ENCODE data around the gene CHD9.

DNA sequence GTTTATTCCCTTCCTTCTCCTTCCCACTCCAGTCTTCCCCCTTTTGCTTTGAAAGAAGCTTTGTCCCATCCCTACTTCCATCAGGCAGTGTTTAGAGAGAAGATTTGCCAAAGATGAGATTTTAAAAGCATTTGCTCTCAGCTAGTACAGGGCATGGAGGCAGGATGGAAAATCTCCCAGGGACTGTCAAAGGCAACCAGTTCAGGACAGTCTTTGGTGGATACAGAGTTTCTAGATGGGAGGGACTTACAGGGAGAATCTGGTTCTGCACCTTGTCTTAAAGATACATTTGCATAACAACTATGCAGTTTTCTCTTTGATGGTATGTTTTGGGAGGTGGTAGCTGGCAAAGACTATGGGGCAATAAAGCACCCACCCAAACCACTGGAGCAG is 26.2 kb downstream of the CHD9 start:
- TF ChIP-seq, protein P1, sequence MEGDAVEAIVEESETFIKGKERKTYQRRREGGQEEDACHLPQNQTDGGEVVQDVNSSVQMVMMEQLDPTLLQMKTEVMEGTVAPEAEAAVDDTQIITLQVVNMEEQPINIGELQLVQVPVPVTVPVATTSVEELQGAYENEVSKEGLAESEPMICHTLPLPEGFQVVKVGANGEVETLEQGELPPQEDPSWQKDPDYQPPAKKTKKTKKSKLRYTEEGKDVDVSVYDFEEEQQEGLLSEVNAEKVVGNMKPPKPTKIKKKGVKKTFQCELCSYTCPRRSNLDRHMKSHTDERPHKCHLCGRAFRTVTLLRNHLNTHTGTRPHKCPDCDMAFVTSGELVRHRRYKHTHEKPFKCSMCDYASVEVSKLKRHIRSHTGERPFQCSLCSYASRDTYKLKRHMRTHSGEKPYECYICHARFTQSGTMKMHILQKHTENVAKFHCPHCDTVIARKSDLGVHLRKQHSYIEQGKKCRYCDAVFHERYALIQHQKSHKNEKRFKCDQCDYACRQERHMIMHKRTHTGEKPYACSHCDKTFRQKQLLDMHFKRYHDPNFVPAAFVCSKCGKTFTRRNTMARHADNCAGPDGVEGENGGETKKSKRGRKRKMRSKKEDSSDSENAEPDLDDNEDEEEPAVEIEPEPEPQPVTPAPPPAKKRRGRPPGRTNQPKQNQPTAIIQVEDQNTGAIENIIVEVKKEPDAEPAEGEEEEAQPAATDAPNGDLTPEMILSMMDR (IDR thresholded peaks at IDR 0.05), result no peak
- TF ChIP-seq, protein P2, sequence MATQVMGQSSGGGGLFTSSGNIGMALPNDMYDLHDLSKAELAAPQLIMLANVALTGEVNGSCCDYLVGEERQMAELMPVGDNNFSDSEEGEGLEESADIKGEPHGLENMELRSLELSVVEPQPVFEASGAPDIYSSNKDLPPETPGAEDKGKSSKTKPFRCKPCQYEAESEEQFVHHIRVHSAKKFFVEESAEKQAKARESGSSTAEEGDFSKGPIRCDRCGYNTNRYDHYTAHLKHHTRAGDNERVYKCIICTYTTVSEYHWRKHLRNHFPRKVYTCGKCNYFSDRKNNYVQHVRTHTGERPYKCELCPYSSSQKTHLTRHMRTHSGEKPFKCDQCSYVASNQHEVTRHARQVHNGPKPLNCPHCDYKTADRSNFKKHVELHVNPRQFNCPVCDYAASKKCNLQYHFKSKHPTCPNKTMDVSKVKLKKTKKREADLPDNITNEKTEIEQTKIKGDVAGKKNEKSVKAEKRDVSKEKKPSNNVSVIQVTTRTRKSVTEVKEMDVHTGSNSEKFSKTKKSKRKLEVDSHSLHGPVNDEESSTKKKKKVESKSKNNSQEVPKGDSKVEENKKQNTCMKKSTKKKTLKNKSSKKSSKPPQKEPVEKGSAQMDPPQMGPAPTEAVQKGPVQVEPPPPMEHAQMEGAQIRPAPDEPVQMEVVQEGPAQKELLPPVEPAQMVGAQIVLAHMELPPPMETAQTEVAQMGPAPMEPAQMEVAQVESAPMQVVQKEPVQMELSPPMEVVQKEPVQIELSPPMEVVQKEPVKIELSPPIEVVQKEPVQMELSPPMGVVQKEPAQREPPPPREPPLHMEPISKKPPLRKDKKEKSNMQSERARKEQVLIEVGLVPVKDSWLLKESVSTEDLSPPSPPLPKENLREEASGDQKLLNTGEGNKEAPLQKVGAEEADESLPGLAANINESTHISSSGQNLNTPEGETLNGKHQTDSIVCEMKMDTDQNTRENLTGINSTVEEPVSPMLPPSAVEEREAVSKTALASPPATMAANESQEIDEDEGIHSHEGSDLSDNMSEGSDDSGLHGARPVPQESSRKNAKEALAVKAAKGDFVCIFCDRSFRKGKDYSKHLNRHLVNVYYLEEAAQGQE (IDR thresholded peaks at IDR 0.05; ENCODE audit: insufficient read depth in 1 of 2, low read depth in 2 of 2, low read length in 1 of 2), result no peak
- TF ChIP-seq SIN3A (IDR thresholded peaks at IDR 0.05; ENCODE audit: borderline replicate concordance, insufficient read depth, low read depth, low read length) (no peak), POLR2AphosphoS5 (IDR thresholded peaks at IDR 0.05; ENCODE audit: low read depth, low read length) (no peak), TCF7L2 (IDR thresholded peaks at IDR 0.05; ENCODE audit: low read depth, low read length) (no peak)
